Stromal cell of bone marrow (primary cell): ENCODE results near the gene USH2A.
A peak's percentile ranks its signal among the peaks of the same experiment; 100 is the strongest.

ENCODE experiments used
- DNase-seq: peaks from one replicate; pipeline ENCODE4 v3.0.0-alpha.2; 2012; ENCODE audit warnings: low read depth

USH2A gene

GRCh38 chr1:215863796-215864195, 559.5 kb downstream of the USH2A start:
- no peak for DNase-seq

- no peak for DNase-seq
Measured at GRCh38 chr1:215860833-215861232, 562.4 kb downstream of the USH2A start.

DNA sequence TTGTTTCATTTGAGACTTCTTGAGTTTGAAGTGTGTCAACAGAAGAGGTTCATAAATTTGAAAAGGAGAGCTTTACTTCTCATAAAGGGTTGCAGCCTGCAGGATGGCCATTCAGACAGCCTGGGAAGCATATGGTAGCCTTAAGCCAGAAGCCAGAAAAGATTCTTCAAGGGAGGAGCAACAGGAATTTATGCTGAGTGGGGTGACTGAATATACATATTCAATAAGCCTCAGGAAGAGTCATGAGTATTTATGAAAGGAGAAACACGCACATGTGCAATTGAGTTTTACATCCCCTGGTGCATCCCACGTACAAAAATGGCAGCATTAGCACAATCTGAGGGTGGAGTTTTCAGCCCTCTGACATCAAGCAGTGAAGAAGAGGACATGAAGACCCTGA, 565.9 kb downstream of the USH2A start:
- no peak for DNase-seq

GRCh38 chr1:215845234-215845891, 577.9 kb downstream of the USH2A start:
- peak; percentile 80 for DNase-seq

- DNase-seq = no peak
Measured at GRCh38 chr1:215844777-215845176, 578.5 kb downstream of the USH2A start.

DNA sequence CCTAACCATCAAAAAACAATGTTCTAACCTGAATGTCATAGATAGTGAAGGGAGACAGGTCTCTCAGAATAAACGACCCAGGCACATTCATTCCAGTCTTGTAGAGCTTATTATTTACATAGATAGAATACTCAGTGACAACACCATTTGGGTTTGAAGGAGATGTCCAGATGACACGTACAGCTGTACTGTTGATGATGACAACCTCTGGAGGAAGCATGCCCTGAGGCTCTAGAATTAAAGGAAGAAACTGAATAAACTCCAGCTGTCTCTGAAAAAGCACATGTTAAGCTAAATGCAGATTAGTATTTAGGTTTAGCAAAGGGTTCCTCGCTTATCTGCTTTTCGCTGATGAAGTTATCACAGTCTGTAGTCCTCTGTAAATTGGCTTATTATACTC, 579.0 kb downstream of the USH2A start:
- DNase-seq = no peak

DNA sequence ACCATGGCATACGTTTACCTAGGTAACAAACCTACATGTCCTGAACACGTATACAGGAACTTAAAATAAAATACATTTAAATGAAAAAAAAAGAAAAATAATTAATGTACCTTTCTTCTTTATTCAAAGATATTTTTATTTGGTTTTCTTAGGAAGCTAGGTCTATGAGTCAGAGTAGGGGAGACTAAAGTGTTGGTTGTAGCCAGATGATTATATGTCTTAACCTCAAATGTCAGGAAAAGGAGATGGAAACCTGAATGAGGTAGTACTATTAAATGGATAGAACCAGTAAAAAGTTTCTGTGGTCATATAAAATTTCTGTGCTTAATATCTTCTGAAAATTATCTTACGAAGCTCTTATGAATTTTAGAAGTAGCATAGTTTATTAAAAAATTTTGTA, 580.3 kb downstream of the USH2A start:
- DNase-seq = no peak

DNA sequence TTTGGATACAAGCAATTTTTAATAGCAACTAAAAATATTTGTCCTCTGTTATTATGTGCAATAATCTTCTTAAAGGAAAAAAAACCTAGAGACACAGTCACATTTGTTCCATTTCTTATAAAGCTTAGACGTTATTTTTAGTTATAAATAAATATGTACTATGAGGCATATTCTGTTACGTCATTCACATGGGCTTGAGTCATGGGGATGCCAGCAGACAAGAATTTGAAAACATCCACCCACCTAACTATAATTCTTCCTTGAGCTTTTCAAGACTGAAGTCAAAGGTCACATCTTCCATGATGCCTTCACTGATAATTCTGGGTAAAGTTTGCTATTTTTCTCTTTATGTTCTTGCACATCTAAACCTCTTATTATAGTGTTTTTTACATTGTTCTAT, 587.3 kb downstream of the USH2A start:
- DNase-seq = peak; percentile 54

DNA sequence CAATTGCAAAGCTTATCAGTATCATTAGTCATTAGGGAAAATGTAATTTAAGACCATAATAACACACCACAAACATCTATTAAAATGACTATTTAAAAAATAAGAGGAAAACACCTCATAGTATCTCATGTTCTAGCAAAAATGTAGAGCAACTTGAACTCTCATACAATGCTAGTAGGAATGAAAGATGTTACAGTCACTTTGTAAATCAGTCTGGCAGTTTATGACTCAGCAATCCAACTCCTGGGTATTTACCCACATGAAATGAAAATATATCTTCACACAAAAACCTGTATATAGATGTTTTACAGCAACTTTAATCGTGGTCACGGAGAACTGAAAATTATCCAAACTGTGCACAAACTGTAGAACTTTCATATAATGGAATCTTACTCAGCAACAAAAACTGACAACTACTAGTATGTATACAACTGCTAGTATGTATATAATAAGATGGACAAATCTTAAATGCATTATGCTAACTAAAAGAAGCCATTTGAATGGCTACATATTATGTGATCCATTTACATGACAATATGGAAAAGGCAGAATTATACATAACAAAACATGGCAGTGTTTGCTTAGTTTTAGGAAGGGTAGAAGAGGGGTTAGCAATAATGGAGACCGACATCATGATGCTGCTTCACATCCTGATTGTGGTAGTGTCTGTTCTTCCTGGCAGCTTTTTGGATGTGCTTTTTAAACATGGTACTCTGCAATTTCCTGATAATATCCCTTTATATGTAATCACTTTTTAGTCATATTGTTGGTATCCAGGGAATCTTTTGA, 589.1 kb downstream of the USH2A start:
- no peak for DNase-seq

DNA sequence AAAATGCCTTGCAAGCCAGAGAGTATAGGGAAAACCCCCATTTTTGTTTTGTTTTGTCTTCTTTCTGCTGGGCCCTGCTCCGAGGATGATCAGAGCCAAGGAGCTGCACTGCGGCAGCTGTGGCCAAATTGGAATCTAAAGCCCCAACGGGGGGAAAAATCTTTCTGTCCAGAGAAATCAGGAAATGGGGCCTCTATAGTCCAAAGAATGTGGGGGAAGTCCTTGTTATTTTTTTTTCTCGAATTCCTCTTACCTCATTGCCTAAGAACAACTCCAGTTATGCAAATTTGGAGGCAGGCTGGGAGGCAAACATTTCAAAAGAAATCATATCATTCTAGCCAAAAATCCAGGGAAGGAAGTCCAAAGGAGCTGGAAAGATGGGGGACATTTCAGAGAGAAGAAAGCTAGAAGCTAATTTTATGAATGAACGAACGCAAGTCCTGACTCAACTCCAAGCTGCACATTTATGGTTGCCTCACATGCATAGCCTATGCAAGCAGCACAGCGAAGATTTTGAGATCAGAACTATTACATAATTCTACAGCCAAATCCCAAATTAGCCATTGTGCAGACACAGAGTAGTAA, 592.9 kb downstream of the USH2A start:
- DNase-seq = no peak

GRCh38 chr1:215825056-215825455, 598.2 kb downstream of the USH2A start:
- DNase-seq = no peak

DNA sequence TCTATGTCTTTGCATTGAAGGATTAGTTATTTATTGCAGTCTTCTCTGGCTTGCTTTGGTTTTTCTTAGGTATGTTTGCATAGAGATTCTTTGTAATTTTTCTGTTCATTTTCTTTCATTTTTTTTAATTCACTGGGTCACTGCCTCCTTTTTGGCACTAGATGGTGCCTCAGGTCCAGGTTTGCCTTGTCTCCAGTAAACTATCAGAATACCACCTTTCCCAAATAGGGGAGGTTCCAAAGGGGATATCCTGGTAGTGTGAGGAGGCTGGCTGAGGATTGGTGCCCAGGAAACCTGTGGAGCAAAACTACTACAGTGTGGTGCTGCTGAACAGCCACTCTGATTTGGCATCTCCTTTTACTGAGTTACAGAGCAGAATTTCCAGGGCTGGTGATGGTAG, 599.0 kb downstream of the USH2A start:
- DNase-seq = no peak

- DNase-seq = no peak
Measured at GRCh38 chr1:215819114-215819513, 604.1 kb downstream of the USH2A start.

GRCh38 chr1:215807911-215808436, 615.3 kb downstream of the USH2A start:
- no peak for DNase-seq

GRCh38 chr1:215807218-215807617, 616.0 kb downstream of the USH2A start:
- DNase-seq = no peak

DNA sequence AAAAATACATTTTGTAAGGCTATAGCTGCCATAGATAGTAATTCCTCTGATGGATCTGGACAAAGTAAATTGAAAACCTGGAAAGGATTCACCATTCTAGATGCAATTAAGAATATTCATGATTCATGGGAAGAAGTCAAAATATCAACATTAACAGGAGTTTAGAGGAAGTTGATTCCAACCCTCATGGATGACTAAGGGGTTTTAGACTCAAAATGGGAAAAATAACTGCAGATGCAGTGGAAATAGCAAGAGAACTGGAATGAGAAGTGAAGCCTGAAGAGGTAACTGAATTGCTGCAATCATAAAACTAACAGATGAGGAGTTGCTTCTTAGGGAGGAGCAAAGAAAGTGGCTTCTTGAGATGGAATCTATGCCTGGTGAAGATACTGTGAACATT, 625.4 kb downstream of the USH2A start:
- peak; percentile 28 for DNase-seq

GRCh38 chr1:215794156-215794555, 629.1 kb downstream of the USH2A start:
- DNase-seq = no peak

GRCh38 chr1:215793180-215793579, 630.1 kb downstream of the USH2A start:
- peak; percentile 88 for DNase-seq

DNA sequence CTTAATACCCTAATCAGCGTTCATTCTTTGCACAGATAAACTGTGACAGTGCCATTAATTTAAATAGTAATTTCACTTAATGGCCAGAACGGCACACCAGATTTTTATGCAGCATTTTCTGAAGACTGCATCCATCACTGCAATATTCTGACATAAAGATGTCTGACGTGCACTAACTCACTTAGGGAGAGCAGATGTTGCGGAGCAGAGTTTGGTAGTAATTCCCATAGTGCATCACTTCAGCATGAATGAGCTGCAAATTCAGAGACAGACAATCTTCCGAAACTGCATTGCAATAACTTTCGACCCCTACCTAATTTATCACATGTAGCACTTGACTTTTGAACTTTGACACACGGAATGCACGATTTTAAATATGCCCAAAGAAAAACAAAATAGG, 630.8 kb downstream of the USH2A start:
- DNase-seq = no peak

DNA sequence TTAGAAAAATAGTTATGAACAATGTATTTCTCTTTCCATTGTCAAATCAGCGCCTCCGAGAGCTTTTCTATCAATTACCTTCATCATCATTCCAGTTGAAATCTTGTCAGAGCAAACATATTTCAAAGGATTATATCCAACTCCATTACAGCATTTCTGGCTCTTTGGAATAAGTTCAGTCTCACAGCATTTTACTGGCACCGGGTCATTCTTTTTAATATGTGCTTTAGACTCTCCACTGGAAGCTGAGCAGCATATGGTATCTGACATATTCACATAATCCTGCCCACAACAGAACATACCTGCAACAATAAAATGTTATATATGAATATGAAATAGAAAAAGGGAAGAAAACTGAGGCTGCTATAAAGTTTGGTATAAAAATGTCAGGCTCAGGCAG, 633.3 kb downstream of the USH2A start:
- no peak for DNase-seq

DNA sequence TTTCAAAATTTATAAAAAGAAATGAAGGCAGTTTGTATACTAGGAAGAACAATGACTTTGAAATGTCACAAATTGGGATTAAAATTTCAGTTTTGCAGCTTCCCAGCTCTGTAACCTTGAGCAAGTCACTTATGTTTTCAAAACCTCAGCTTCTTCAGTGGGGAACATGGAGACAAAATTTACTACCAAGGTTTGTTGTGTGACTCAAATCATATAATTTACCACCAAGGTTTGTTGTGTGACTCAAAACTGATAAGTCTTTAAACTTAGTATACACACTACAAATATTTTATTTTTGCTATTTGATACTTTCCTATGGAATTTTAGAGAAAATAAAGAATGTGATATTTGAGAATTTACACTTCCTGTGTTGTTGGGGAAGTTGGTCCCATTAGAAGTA, 636.3 kb downstream of the USH2A start:
- no peak for DNase-seq

DNA sequence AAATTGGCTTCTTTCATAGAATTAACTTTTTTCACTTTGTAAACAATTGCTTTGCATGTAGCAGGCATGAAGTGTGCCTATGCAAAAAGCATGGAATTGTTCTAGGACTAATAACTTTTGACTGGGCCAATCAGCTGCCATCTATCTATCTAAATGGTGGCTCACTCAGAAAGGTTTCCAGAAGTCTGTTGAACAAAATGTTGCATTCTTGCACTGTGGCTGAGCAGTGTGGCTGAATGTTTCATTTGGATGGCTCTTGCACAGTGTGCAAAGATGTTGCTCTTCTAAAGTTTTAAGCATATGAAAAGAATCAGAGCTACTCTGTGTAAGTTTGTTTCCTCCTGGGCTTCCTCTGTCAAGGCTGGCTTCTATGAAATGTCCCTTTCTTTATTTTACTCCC, 642.6 kb downstream of the USH2A start:
- no peak for DNase-seq

DNA sequence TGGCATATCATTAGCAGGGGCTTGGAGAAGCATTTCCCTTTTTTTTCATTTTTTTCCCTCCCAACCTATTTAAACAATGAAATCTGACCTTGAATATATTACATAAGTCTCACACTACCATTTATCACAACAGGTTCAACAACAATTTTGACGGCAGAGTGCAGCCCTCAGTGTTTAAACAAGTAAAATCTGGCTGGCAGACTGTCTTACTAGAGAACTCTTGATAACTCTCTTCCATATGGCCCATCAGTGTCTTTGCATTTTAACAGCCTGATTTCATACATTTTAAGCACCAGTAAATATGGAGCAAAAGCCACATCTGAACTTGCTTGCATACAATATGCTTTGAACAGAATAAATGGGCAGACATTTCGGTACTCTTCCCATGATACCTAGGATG, 643.1 kb downstream of the USH2A start:
- DNase-seq = no peak
